Measurements from ENCODE around the gene STIP1. TPM values are rescaled to one million over a fixed set of nuclear protein-coding genes. Genes with fewer than 3 reads are reported as not detected.
A peak's percentile ranks its signal among the peaks of the same experiment; 100 is the strongest.

Gene STIP1
- polyA plus RNA-seq (ENCODE audit: insufficient read length) = 215 TPM
- long read RNA-seq, donor 1, transcript STIP1-201 (14 exons, 2,196 nt) = major isoform, 13 of 77 reads
- long read RNA-seq, donor 1, partial matches to known transcripts = 52 of 77 reads
- long read RNA-seq, donor 1, other reads (novel, unspliced or antisense) = 0 of 77 reads
- long read RNA-seq, donor 2, transcript STIP1-201 (14 exons, 2,196 nt) = minor isoform, 5 of 57 reads
- long read RNA-seq, donor 2, transcript STIP1-211 (5 exons, 772 nt) = major isoform, 8 of 57 reads
- long read RNA-seq, donor 2, partial matches to known transcripts = 38 of 57 reads
- long read RNA-seq, donor 2, other reads (novel, unspliced or antisense) = 0 of 57 reads
- long read RNA-seq, donor 3, partial matches to known transcripts = 26 of 37 reads
- long read RNA-seq, donor 3, other reads (novel, unspliced or antisense) = 0 of 37 reads
- long read RNA-seq, donor 4, partial matches to known transcripts = 0 of 2 reads
- long read RNA-seq, donor 4, other reads (novel, unspliced or antisense) = 0 of 2 reads
- long read RNA-seq, donor 5, transcript STIP1-201 (14 exons, 2,196 nt) = major isoform, 24 of 49 reads
- long read RNA-seq, donor 5, partial matches to known transcripts = 18 of 49 reads
- long read RNA-seq, donor 5, other reads (novel, unspliced or antisense) = 0 of 49 reads
- long read RNA-seq, donor 6, transcript STIP1-201 (14 exons, 2,196 nt) = major isoform, 7 of 34 reads
- long read RNA-seq, donor 6, partial matches to known transcripts = 17 of 34 reads
- long read RNA-seq, donor 6, other reads (novel, unspliced or antisense) = 0 of 34 reads
- long read RNA-seq, donor 7, transcript STIP1-211 (5 exons, 772 nt) = minor isoform, 12 of 96 reads
- long read RNA-seq, donor 7, transcript STIP1-201 (14 exons, 2,196 nt) = major isoform, 15 of 96 reads
- long read RNA-seq, donor 7, partial matches to known transcripts = 53 of 96 reads
- long read RNA-seq, donor 7, other reads (novel, unspliced or antisense) = 8 of 96 reads
- long read RNA-seq, donor 8, partial matches to known transcripts = 0 of 9 reads
- long read RNA-seq, donor 8, other reads (novel, unspliced or antisense) = 0 of 9 reads

- peak; percentile 100 for DNase-seq
Measured at GRCh38 chr11:64185693-64186491, at the start of gene STIP1. STIP1 (plus strand) TSS chr11:64186171; CDS start chr11:64186262, 91 bp downstream.

GRCh38 chr11:64136765-64137441, 49.1 kb upstream of the STIP1 start:
- DNase-seq = no peak

- DNase-seq = no peak
Measured at GRCh38 chr11:64138398-64138797, 47.6 kb upstream of the STIP1 start.

- no peak for DNase-seq
Measured at GRCh38 chr11:64139049-64139448, 46.9 kb upstream of the STIP1 start.

GRCh38 chr11:64140082-64140481, 45.9 kb upstream of the STIP1 start:
- no peak for DNase-seq

- DNase-seq = no peak
Measured at GRCh38 chr11:64141081-64141783, 44.7 kb upstream of the STIP1 start.

GRCh38 chr11:64144587-64145472, 41.1 kb upstream of the STIP1 start:
- DNase-seq = no peak

- no peak for DNase-seq
Measured at GRCh38 chr11:64146036-64146955, 39.7 kb upstream of the STIP1 start.

- peak; percentile 84 for DNase-seq
Measured at GRCh38 chr11:64148226-64148916, 37.6 kb upstream of the STIP1 start.

GRCh38 chr11:64148917-64149617, 36.9 kb upstream of the STIP1 start:
- no peak for DNase-seq

- no peak for DNase-seq
Measured at GRCh38 chr11:64150051-64150450, 35.9 kb upstream of the STIP1 start.

GRCh38 chr11:64150481-64151239, 35.3 kb upstream of the STIP1 start:
- DNase-seq = no peak

GRCh38 chr11:64151337-64151736, 34.6 kb upstream of the STIP1 start:
- DNase-seq = no peak

- DNase-seq = no peak
Measured at GRCh38 chr11:64152841-64153691, 32.9 kb upstream of the STIP1 start.

- no peak for DNase-seq
Measured at GRCh38 chr11:64153812-64154211, 32.2 kb upstream of the STIP1 start.
